Measurements from ENCODE around the gene COL12A1. TPM values are rescaled to one million over a fixed set of nuclear protein-coding genes. Genes with fewer than 3 reads are reported as not detected.

COL12A1 gene
- total and polyA plus RNA-seq, 9 of the 15 experiments (the other 6 are each of a cell fraction or from before 2014, with no cell fraction given), result 0.11 TPM; not detected in 8

GRCh38 chr6:75243333-75244062 lies 37.6 kb upstream of the COL12A1 start, which contains the start of gene COX7A2 (continued):
- peak; percentile 74 for TF ChIP-seq TFE3 (CRISPR knock-in tag; IDR thresholded peaks at IDR 0.05)
- TF ChIP-seq E2F4 (CRISPR knock-in tag; IDR thresholded peaks at IDR 0.05; ENCODE audit: low read depth), result no peak
- TF ChIP-seq USF1 (CRISPR knock-in tag; IDR thresholded peaks at IDR 0.05), result peak; percentile 56; the same call in 1 of the 2 replicates
- no peak for TF ChIP-seq ZC3H8 (IDR thresholded peaks at IDR 0.05)
- no peak for TF ChIP-seq TSC22D4 (tag; IDR thresholded peaks at IDR 0.05)
- no peak for TF ChIP-seq U2AF2 (optimal IDR thresholded peaks at IDR 0.05; ENCODE audit: low read depth, low read length)
- no peak for TF ChIP-seq CLOCK (CRISPR knock-in tag; IDR thresholded peaks at IDR 0.05; ENCODE audit: borderline replicate concordance)
- TF ChIP-seq BCLAF1 (IDR thresholded peaks at IDR 0.05; ENCODE audit: borderline replicate concordance in 1 of 2, control insufficient read depth in 1 of 2, low read depth in 2 of 2, low read length in 1 of 2), result peak in 1 of 2 experiments; percentile 84; a peak in 1 of 4 replicates
- no peak for TF ChIP-seq ZNF165 (CRISPR knock-in tag; IDR thresholded peaks at IDR 0.05; ENCODE audit: borderline replicate concordance)
- TF ChIP-seq ZNF696 (CRISPR knock-in tag; conservative IDR thresholded peaks at IDR 0.05), result no peak
- TF ChIP-seq ZNF274 (IDR thresholded peaks at IDR 0.05; ENCODE audit: borderline replicate concordance, low read depth, low read length), result no peak
- TF ChIP-seq FOXM1 (IDR thresholded peaks at IDR 0.05; ENCODE audit: low read depth), result peak; percentile 73
- TF ChIP-seq FOXM1 (CRISPR knock-in tag; IDR thresholded peaks at IDR 0.05; ENCODE audit: low read depth), result no peak
- no peak for TF ChIP-seq BCL6 (CRISPR knock-in tag; IDR thresholded peaks at IDR 0.05)
- TF ChIP-seq VEZF1 (CRISPR knock-in tag; IDR thresholded peaks at IDR 0.05), result no peak; the same call in 1 of the 2 replicates
- TF ChIP-seq ZNF644 (tag; IDR thresholded peaks at IDR 0.05; ENCODE audit: low read depth), result no peak; the same call in 1 of the 2 replicates

Data from K562 (cell line).